Measurements from ENCODE around the gene H1-8. TPM values are rescaled to one million over a fixed set of nuclear protein-coding genes. Genes with fewer than 3 reads are reported as not detected.

The H1-8 gene
- total RNA-seq, 1 experiment from 2014 or later = not detected

- Histone ChIP-seq H4K91ac (ENCODE audit: insufficient read length, low read depth, low read length) (no peak overlapping the region), H2BK20ac (ENCODE audit: low read depth, low read length, poor library complexity, severe bottlenecking) (no peak overlapping the region), H4K20me1 (ENCODE audit: control insufficient read depth, insufficient read depth, insufficient read length) (no peaks in the 10 kb centered on the region), H3K14ac (ENCODE audit: insufficient read depth, low read length) (no peak overlapping the region), H2BK120ac (ENCODE audit: low read depth, low read length, poor library complexity, severe bottlenecking) (no peak overlapping the region), H3K18ac (ENCODE audit: insufficient read length, low read depth, low read length) (no peak overlapping the region), H3K23ac (ENCODE audit: insufficient read length, low read depth, low read length) (no peak overlapping the region), H3K9ac (ENCODE audit: extremely low read depth, insufficient read length, low read length) (no peak overlapping the region), H3K56ac (ENCODE audit: insufficient read length, low read depth, low read length) (no peak overlapping the region), H2AK5ac (ENCODE audit: insufficient read length, low read length) (no peak overlapping the region), H4K8ac (replicated peaks; ENCODE audit: insufficient read length, low read depth, low read length) (no peak overlapping the region), H2BK5ac (ENCODE audit: insufficient read length, low read length) (no peak overlapping the region), H3K4ac (ENCODE audit: low read depth, low read length) (no peak overlapping the region), H3K23me2 (ENCODE audit: insufficient read length, low read depth, low read length, poor library complexity, severe bottlenecking) (no peaks in the 10 kb centered on the region), H3K4me1 (ENCODE audit: insufficient read depth, low read length) (no peaks in the 10 kb centered on the region; the same call in 1 of the 2 replicates), H2BK12ac (ENCODE audit: insufficient read length, low read depth, low read length) (no peak overlapping the region), H3K9me3 (ENCODE audit: control insufficient read depth, low read depth, low read length) (no peaks in the 10 kb centered on the region), H3K27ac (ENCODE audit: insufficient read length, low read depth, low read length) (no peak overlapping the region), H3K79me1 (ENCODE audit: insufficient read depth, low read depth, low read length, poor library complexity, severe bottlenecking) (no peaks in the 10 kb centered on the region), H3K79me2 (ENCODE audit: insufficient read depth, low read length) (no peaks in the 10 kb centered on the region), H3K27me3 (ENCODE audit: insufficient read depth, low read length) (no peaks in the 10 kb centered on the region), H3K4me2 (ENCODE audit: insufficient read depth, insufficient read length, low read length) (no peak overlapping the region), H3T11ph (ENCODE audit: low read length) (no peak overlapping the region), H4K5ac (ENCODE audit: insufficient read length, low read depth, low read length) (no peak overlapping the region), H2AFZ (ENCODE audit: low read length) (no peak overlapping the region), H2BK15ac (ENCODE audit: low read depth, low read length) (no peak overlapping the region)
- Mint-ChIP-seq H3K9me3 (no peaks in the 10 kb centered on the region), H3K4me1 (peaks cover 27 to 60% of the 10 kb centered on the region in 2 experiments), H3K36me3 (ENCODE audit: insufficient read depth in 1 of 3, low read depth in 3 of 3) (peaks cover 0 to 22% (median 3%) of the 10 kb centered on the region in 3 experiments; a peak in 2 of 7 replicates), H3K4me3 (no peak overlapping the region; a peak in 1 of 5 replicates), H3K27ac (peak overlapping the region in 1 of 3 experiments; percentile 55; a peak in 1 of 7 replicates), H3K27me3 (ENCODE audit: low read depth) (no peaks in the 10 kb centered on the region; the same call in 1 of the 2 replicates)
- no peak for TF ChIP-seq CTCF (conservative IDR thresholded peaks at IDR 0.05)
- WGBS (ENCODE audit: extremely low coverage, insufficient read length, low lambda C conversion rate) = no CpG with 5 or more reads among the region's 31 CpGs
- no peak for DNase-seq
Observed at GRCh38 chr3:129556890-129557547, 14.0 kb downstream of the H1-8 start.

All from H9 (cell line).